Thyroid gland (tissue), 4 donors: ENCODE data around the gene NCAPH2. TPM values are rescaled to one million over a fixed set of nuclear protein-coding genes. Genes with fewer than 3 reads are reported as not detected.

Source experiments
- DNase-seq, 2 donors: peaks; one replicate each; pipeline ENCODE4 v3.0.0-alpha.2; 2019
- H3K27ac ChIP-seq, 3 donors: fragments of 200-600 bp; sonication (generic); 1 replicate in 2 of 3; 2 replicates in 1 of 3; pipeline ENCODE4 v1.5.1; 2016 to 2019; ENCODE audit warnings: mild to moderate bottlenecking in 1 of 3, moderate library complexity in 1 of 3
- H3K27me3 ChIP-seq: fragments of 200-600 bp; sonication (generic); one replicate; pipeline ENCODE4 v1.5.1; 2019
- H3K36me3 ChIP-seq, 2 donors: fragments of 200-600 bp; sonication (generic); one replicate each; pipeline ENCODE4 v1.5.1; 2016 to 2019
- H3K4me1 ChIP-seq, 2 donors: fragments of 200-600 bp; sonication (generic); one replicate each; pipeline ENCODE4 v1.5.1; 2017 to 2019
- H3K4me3 ChIP-seq, 3 donors: fragments of 200-600 bp; sonication (generic); replicated peaks in 1 of 3; 1 replicate in 2 of 3; 2 replicates in 1 of 3; pipeline ENCODE4 v1.5.1; 2016; ENCODE audit warnings: mild to moderate bottlenecking in 1 of 3
- H3K9me3 ChIP-seq: fragments of 200-600 bp; sonication (generic); one replicate; pipeline ENCODE4 v1.5.1; 2017
- CTCF ChIP-seq, 6 experiments: fragments of 200-600 bp in 3 of 6; fragments of 450-650 bp in 3 of 6; sonication (generic) in 3 of 6; IDR thresholded peaks; one replicate each; pipeline ENCODE4 v1.5.1; 2016 to 2019; ENCODE audit warnings: antibody characterized with exemption in 6 of 6, mild to moderate bottlenecking in 2 of 6, inconsistent platforms in 1 of 6, moderate library complexity in 1 of 6
- POLR2A ChIP-seq, 2 donors: fragments of 450-650 bp; IDR thresholded peaks; one replicate each; pipeline ENCODE4 v1.6.1; 2017; ENCODE audit warnings: antibody characterized with exemption in 2 of 2, mild to moderate bottlenecking in 2 of 2, moderate library complexity in 1 of 2
- WGBS, 2 donors: methylation state at CpG; one replicate each; pipeline ENCODE4 v1.1.5; 2017; 5-methylcytosine and 5-hydroxymethylcytosine counted together
- intact Hi-C: fragments of 100-400 bp; cut with DNase I; formaldehyde crosslinking; loops from one replicate; pipeline ENCODE4 v1.15.1; 2023
- total RNA-seq, 4 donors: library from RNA; depleted of rRNA; stranded (reverse); fragments of >200 nt; gene quantifications; one replicate each; pipeline ENCODE4 v1.2.3, GENCODE V29; 2016

NCAPH2 gene
- total RNA-seq, 4 donors from 2014 or later: 39.6 to 47.5 (median 43.1) TPM

- Histone ChIP-seq H3K36me3 (peaks cover 21 to 24% of the 10 kb centered on the region in 2 donors), H3K27me3 (no peaks in the 10 kb centered on the region), H3K9me3 (no peaks in the 10 kb centered on the region), H3K27ac (peak overlapping the region; percentile 53 to 97 (median 56)), H3K4me3 (peak overlapping the region; percentile 41 to 83 (median 66)), H3K4me1 (peaks cover 13 to 27% of the 10 kb centered on the region in 2 donors)
- intact Hi-C loops: loop anchor here (5.0 kb wide), 1 partner anchor 58 kb away; the partner anchor contains the start of gene CHKB
- no peak for TF ChIP-seq CTCF (IDR thresholded peaks at IDR 0.05)
- TF ChIP-seq POLR2A (IDR thresholded peaks at IDR 0.05): no peak
- DNase-seq: no peak
- WGBS, 2 donors: 18 to 20% methylated on average over 17 to 19 of the region's 19 CpGs
Observed at GRCh38 chr22:50524676-50525103, 16.7 kb downstream of the NCAPH2 start.

GRCh38 chr22:50525104-50525857 lies 17.3 kb downstream of the NCAPH2 start, which contains the start of gene SCO2:
Gene SCO2 (minus strand): TSS chr22:50525598. CDS start chr22:50524411, 1,187 bp downstream.
- Histone ChIP-seq H3K4me3 (peak within 1 kb of the TSS; percentile 41 to 83 (median 66)), H3K9me3 (no peaks in the 10 kb centered on the region), H3K27ac (peak within 1 kb of the TSS; percentile 86 to 97 (median 91)), H3K36me3 (peaks cover 21 to 24% of the 10 kb centered on the region in 2 donors), H3K4me1 (peaks cover 14 to 28% of the 10 kb centered on the region in 2 donors), H3K27me3 (no peaks in the 10 kb centered on the region)
- TF ChIP-seq CTCF (IDR thresholded peaks at IDR 0.05) (peak in 3 of 6 experiments; percentile 23 to 46 (median 38)), POLR2A (IDR thresholded peaks at IDR 0.05) (peak; percentile 9 to 87)
- peak; percentile 96 to 97 for DNase-seq
- 1 to 3% methylated on average over 24 to 25 of the region's 84 CpGs for WGBS, 2 donors
- intact Hi-C loops: no loop called here

DNA sequence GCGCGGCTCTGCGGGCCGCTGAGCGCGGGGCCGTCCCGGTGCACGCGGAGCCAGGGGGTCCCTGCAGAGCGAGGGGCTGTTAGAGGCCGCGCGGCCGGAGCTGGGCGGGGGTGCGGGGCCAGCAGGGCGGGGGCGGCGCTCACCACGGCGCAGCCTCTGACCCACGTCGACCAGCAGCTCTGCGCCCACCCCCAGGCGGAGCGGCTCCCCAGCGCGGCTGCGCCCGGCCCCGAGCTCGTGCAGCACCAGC lies 17.8 kb downstream of the NCAPH2 start:
- H3K27ac ChIP-seq: peak overlapping the region; percentile 86 to 97 (median 91)
- H3K36me3 ChIP-seq: peaks cover 21 to 24% of the 10 kb centered on the region in 2 donors
- H3K27me3 ChIP-seq: no peaks in the 10 kb centered on the region
- H3K4me1 ChIP-seq: peaks cover 18 to 32% of the 10 kb centered on the region in 2 donors
- 0% methylated on average over 2 of the region's 33 CpGs; no CpG with 5 or more reads in 1 of the 2 donors for WGBS, 2 donors
- no peaks in the 10 kb centered on the region for H3K9me3 ChIP-seq
- intact Hi-C loops: no loop called here
- TF ChIP-seq CTCF (IDR thresholded peaks at IDR 0.05) (peak in 1 of 6 experiments; percentile 36), POLR2A (IDR thresholded peaks at IDR 0.05) (peak in 1 of 2 donors; percentile 16)
- H3K4me3 ChIP-seq: peak overlapping the region; percentile 19 to 83 (median 64)
- no peak for DNase-seq

DNA sequence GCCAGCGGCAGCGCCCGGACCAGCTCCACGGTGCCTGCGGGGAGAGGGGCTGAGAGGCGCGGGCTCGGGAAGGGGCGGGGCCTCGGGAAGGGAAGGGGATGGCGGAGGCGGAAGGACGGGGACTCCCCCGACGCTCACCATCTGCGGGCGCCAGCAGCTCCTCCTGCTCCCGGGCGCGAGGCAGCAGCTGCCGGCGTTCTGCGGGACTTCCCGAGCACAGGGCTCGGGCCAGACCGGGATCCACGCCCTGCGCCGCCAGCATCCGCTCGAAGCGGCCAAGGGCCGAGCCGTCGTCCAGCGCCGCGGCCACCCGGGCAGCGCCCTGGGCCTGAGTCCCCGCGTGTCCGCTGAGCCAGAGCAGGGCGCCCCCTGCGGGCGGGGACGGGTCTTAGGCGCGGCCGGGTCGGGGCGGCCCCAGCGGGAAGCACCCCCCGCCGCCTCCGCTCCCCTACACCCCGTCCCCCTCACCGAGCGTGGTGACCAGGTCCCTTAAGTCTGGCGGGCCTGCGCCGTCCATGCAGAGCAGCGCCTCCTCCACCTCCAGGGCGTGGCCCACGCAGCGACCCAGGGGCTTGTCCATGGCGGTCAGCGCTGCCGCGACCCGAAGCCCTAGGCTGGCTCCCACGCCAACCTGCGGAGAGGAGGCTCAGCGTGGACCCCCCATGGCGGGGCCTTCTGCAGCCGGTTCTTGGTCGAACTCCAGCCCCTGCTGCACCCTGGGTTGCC lies 18.2 kb downstream of the NCAPH2 start:
- Histone ChIP-seq H3K27ac (peak overlapping the region; percentile 86 to 97 (median 91)), H3K9me3 (no peaks in the 10 kb centered on the region), H3K36me3 (peaks cover 21 to 24% of the 10 kb centered on the region in 2 donors), H3K4me1 (peaks cover 22 to 32% of the 10 kb centered on the region in 2 donors), H3K4me3 (peak overlapping the region; percentile 19 to 83 (median 64)), H3K27me3 (no peaks in the 10 kb centered on the region)
- intact Hi-C loops: no loop called here
- peak; percentile 80 to 83 for DNase-seq
- TF ChIP-seq POLR2A (IDR thresholded peaks at IDR 0.05): no peak
- peak in 4 of 6 experiments; percentile 39 to 59 (median 54) for TF ChIP-seq CTCF (IDR thresholded peaks at IDR 0.05)
- 2 to 5% methylated on average over 16 to 30 of the region's 77 CpGs for WGBS, 2 donors
